Natural killer cell (primary cell): ENCODE results near the gene CAB39. TPM values are rescaled to one million over a fixed set of nuclear protein-coding genes. Genes with fewer than 3 reads are reported as not detected.

Source experiments
- ATAC-seq, 3 donors: fragments of 150-1000 bp in 2 of 3; fragments of 200-7000 bp in 1 of 3; cut with Tn5 transposase; 1 replicate in 1 of 3; 2 replicates in 2 of 3; pipeline ENCODE4 v1.10.0; 2021; ENCODE audit warnings: mild to moderate bottlenecking in 2 of 3, moderate library complexity in 2 of 3
- DNase-seq, 2 donors: peaks; one replicate each; pipeline versions ENCODE4 v3.0.0 to v3.0.0-alpha.2; 2013 to 2021; ENCODE audit warnings: mixed read lengths in 1 of 2
- H3K27ac ChIP-seq: one replicate; pipeline ENCODE4 v1.5.1; 2013; ENCODE audit warnings: mild to moderate bottlenecking, low read length
- H3K27me3 ChIP-seq: one replicate; pipeline ENCODE4 v1.6.1; 2013; ENCODE audit warnings: low read length; ENCODE audit not compliant: control insufficient read depth, insufficient read depth
- H3K36me3 ChIP-seq: one replicate; pipeline ENCODE4 v1.6.1; 2013; ENCODE audit warnings: low read length; ENCODE audit not compliant: control insufficient read depth, insufficient read depth
- H3K4me1 ChIP-seq: one replicate; pipeline ENCODE4 v1.6.1; 2013; ENCODE audit warnings: low read length; ENCODE audit not compliant: control insufficient read depth, insufficient read depth
- H3K4me3 ChIP-seq: one replicate; pipeline ENCODE4 v1.5.1; 2013; ENCODE audit warnings: low read length
- H3K9me3 ChIP-seq: one replicate; pipeline ENCODE4 v1.6.1; 2013; ENCODE audit warnings: low read length; ENCODE audit not compliant: control insufficient read depth, insufficient read depth
- H3K27ac Mint-ChIP-seq, 2 donors: one replicate each; pipeline ENCODE4 v1.8.0; 2022; ENCODE audit warnings: mild to moderate bottlenecking in 2 of 2, mixed read lengths in 2 of 2, moderate library complexity in 1 of 2
- H3K27me3 Mint-ChIP-seq, 2 donors: one replicate each; pipeline ENCODE4 v1.8.0; 2022; ENCODE audit warnings: low read depth in 2 of 2, mixed read lengths in 2 of 2
- H3K36me3 Mint-ChIP-seq: one replicate; pipeline ENCODE4 v1.8.0; 2022; ENCODE audit warnings: mixed read lengths
- H3K4me1 Mint-ChIP-seq, 2 donors: one replicate each; pipeline ENCODE4 v1.8.0; 2022; ENCODE audit warnings: mixed read lengths in 2 of 2
- H3K4me3 Mint-ChIP-seq: one replicate; pipeline ENCODE4 v1.8.0; 2022; ENCODE audit warnings: mild to moderate bottlenecking, moderate library complexity, mixed read lengths
- H3K9me3 Mint-ChIP-seq, 2 donors: one replicate each; pipeline ENCODE4 v1.8.0; 2022; ENCODE audit warnings: mixed read lengths in 2 of 2
- CTCF ChIP-seq: fragments of 200-600 bp; IDR thresholded peaks from one replicate; pipeline ENCODE4 v1.8.0; 2022; ENCODE audit warnings: antibody characterized with exemption
- WGBS: methylation state at CpG from one replicate; pipeline ENCODE4 v1.1.7; 2013; ENCODE audit warnings: missing lambda C conversion rate; ENCODE audit not compliant: insufficient coverage; 5-methylcytosine and 5-hydroxymethylcytosine counted together
- intact Hi-C: fragments of 100-400 bp; cut with micrococcal nuclease; formaldehyde crosslinking; loops from one replicate; pipeline ENCODE4 v1.14.2; 2022
- total RNA-seq, 4 donors: library from RNA; stranded (reverse); fragments of 120-200 nt in 1 of 4; gene quantifications; one replicate each; pipeline versions ENCODE4 v1.2.3 to v1.2.4, GENCODE V29; 2013 to 2022

The CAB39 gene
- total RNA-seq, 3 donors from 2014 or later (not counting 1 experiment from before 2014, with no cell fraction given): 75.4 to 96.5 (median 90.5) TPM

- no peaks in the 10 kb centered on the region for H3K9me3 Mint-ChIP-seq
- H3K27ac Mint-ChIP-seq: peak overlapping the region; percentile 15 to 77
- DNase-seq: no peak
- H3K4me1 Mint-ChIP-seq: peaks cover 29 to 60% of the 10 kb centered on the region in 2 donors
- peak overlapping the region; percentile 74 for H3K4me3 Mint-ChIP-seq
- Histone ChIP-seq H3K36me3 (no peaks in the 10 kb centered on the region), H3K27ac (no peak overlapping the region), H3K4me1 (peaks cover 50% of the 10 kb centered on the region), H3K9me3 (no peaks in the 10 kb centered on the region), H3K4me3 (no peak overlapping the region), H3K27me3 (peaks cover 46% of the 10 kb centered on the region)
- TF ChIP-seq CTCF: no peak
- WGBS: 89% methylated on average over 13 of the region's 13 CpGs
- intact Hi-C loops: no loop called here
- no peaks in the 10 kb centered on the region for H3K36me3 Mint-ChIP-seq
- ATAC-seq: no peak
- H3K27me3 Mint-ChIP-seq: peaks cover 37 to 38% of the 10 kb centered on the region in 2 donors
Measured at GRCh38 chr2:230863442-230864121, 150.9 kb downstream of the CAB39 start.

- peaks cover 39 to 42% of the 10 kb centered on the region in 2 donors for H3K27me3 Mint-ChIP-seq
- peaks cover 29 to 62% of the 10 kb centered on the region in 2 donors for H3K4me1 Mint-ChIP-seq
- Histone ChIP-seq H3K36me3 (no peaks in the 10 kb centered on the region), H3K9me3 (no peaks in the 10 kb centered on the region), H3K4me3 (peak overlapping the region; percentile 42), H3K27me3 (peaks cover 43% of the 10 kb centered on the region), H3K27ac (no peak overlapping the region), H3K4me1 (peaks cover 50% of the 10 kb centered on the region)
- H3K9me3 Mint-ChIP-seq: no peaks in the 10 kb centered on the region
- WGBS: 57% methylated on average over 16 of the region's 18 CpGs
- H3K36me3 Mint-ChIP-seq: no peaks in the 10 kb centered on the region
- H3K4me3 Mint-ChIP-seq: peak overlapping the region; percentile 74
- TF ChIP-seq CTCF: no peak
- ATAC-seq: no peak
- peak overlapping the region; percentile 15 to 77 for H3K27ac Mint-ChIP-seq
- intact Hi-C loops: no loop called here
- no peak for DNase-seq
Measured at GRCh38 chr2:230864122-230864604, 151.5 kb downstream of the CAB39 start.

- WGBS: under 1% methylated on average over 76 of the region's 76 CpGs
- H3K27me3 Mint-ChIP-seq: peaks cover 39 to 43% of the 10 kb centered on the region in 2 donors
- Histone ChIP-seq H3K36me3 (no peaks in the 10 kb centered on the region), H3K4me1 (peaks cover 50% of the 10 kb centered on the region), H3K4me3 (peak within 1 kb of the TSS; percentile 49), H3K27me3 (peaks cover 38% of the 10 kb centered on the region), H3K27ac (peak within 1 kb of the TSS; percentile 21), H3K9me3 (no peaks in the 10 kb centered on the region)
- H3K27ac Mint-ChIP-seq: peak within 1 kb of the TSS; percentile 15 to 77
- TF ChIP-seq CTCF: peak; percentile 50
- ATAC-seq (peak; percentile 74 to 78 (median 75)), DNase-seq (peak; percentile 52 to 89)
- peaks cover 29 to 62% of the 10 kb centered on the region in 2 donors for H3K4me1 Mint-ChIP-seq
- no peaks in the 10 kb centered on the region for H3K36me3 Mint-ChIP-seq
- intact Hi-C loops: no loop called here
- H3K4me3 Mint-ChIP-seq: peak within 1 kb of the TSS; percentile 74
- no peaks in the 10 kb centered on the region for H3K9me3 Mint-ChIP-seq
Measured at GRCh38 chr2:230864605-230865306, 152.1 kb downstream of the CAB39 start, which contains the start of gene ITM2C. Gene ITM2C, plus strand, starts transcription at chr2:230864942. Its CDS starts 84 bp downstream, at chr2:230865026.
